Natural killer cell (primary cell): Measurements from ENCODE around the gene GPR17. TPM values are rescaled to one million over a fixed set of nuclear protein-coding genes. Genes with fewer than 3 reads are reported as not detected.

Experiments used
- ATAC-seq, 3 donors: fragments of 150-1000 bp in 2 of 3; fragments of 200-7000 bp in 1 of 3; cut with Tn5 transposase; 1 replicate in 1 of 3; 2 replicates in 2 of 3; pipeline ENCODE4 v1.10.0; 2021; ENCODE audit warnings: mild to moderate bottlenecking in 2 of 3, moderate library complexity in 2 of 3
- DNase-seq, 2 donors: peaks; one replicate each; pipeline versions ENCODE4 v3.0.0 to v3.0.0-alpha.2; 2013 to 2021; ENCODE audit warnings: mixed read lengths in 1 of 2
- H3K27ac ChIP-seq: one replicate; pipeline ENCODE4 v1.5.1; 2013; ENCODE audit warnings: mild to moderate bottlenecking, low read length
- H3K27me3 ChIP-seq: one replicate; pipeline ENCODE4 v1.6.1; 2013; ENCODE audit warnings: low read length; ENCODE audit not compliant: control insufficient read depth, insufficient read depth
- H3K36me3 ChIP-seq: one replicate; pipeline ENCODE4 v1.6.1; 2013; ENCODE audit warnings: low read length; ENCODE audit not compliant: control insufficient read depth, insufficient read depth
- H3K4me1 ChIP-seq: one replicate; pipeline ENCODE4 v1.6.1; 2013; ENCODE audit warnings: low read length; ENCODE audit not compliant: control insufficient read depth, insufficient read depth
- H3K4me3 ChIP-seq: one replicate; pipeline ENCODE4 v1.5.1; 2013; ENCODE audit warnings: low read length
- H3K9me3 ChIP-seq: one replicate; pipeline ENCODE4 v1.6.1; 2013; ENCODE audit warnings: low read length; ENCODE audit not compliant: control insufficient read depth, insufficient read depth
- H3K27ac Mint-ChIP-seq, 2 donors: one replicate each; pipeline ENCODE4 v1.8.0; 2022; ENCODE audit warnings: mild to moderate bottlenecking in 2 of 2, mixed read lengths in 2 of 2, moderate library complexity in 1 of 2
- H3K27me3 Mint-ChIP-seq, 2 donors: one replicate each; pipeline ENCODE4 v1.8.0; 2022; ENCODE audit warnings: low read depth in 2 of 2, mixed read lengths in 2 of 2
- H3K36me3 Mint-ChIP-seq: one replicate; pipeline ENCODE4 v1.8.0; 2022; ENCODE audit warnings: mixed read lengths
- H3K4me1 Mint-ChIP-seq, 2 donors: one replicate each; pipeline ENCODE4 v1.8.0; 2022; ENCODE audit warnings: mixed read lengths in 2 of 2
- H3K4me3 Mint-ChIP-seq: one replicate; pipeline ENCODE4 v1.8.0; 2022; ENCODE audit warnings: mild to moderate bottlenecking, moderate library complexity, mixed read lengths
- H3K9me3 Mint-ChIP-seq, 2 donors: one replicate each; pipeline ENCODE4 v1.8.0; 2022; ENCODE audit warnings: mixed read lengths in 2 of 2
- CTCF ChIP-seq: fragments of 200-600 bp; IDR thresholded peaks from one replicate; pipeline ENCODE4 v1.8.0; 2022; ENCODE audit warnings: antibody characterized with exemption
- WGBS: methylation state at CpG from one replicate; pipeline ENCODE4 v1.1.7; 2013; ENCODE audit warnings: missing lambda C conversion rate; ENCODE audit not compliant: insufficient coverage; 5-methylcytosine and 5-hydroxymethylcytosine counted together
- intact Hi-C: fragments of 100-400 bp; cut with micrococcal nuclease; formaldehyde crosslinking; loops from one replicate; pipeline ENCODE4 v1.14.2; 2022
- total RNA-seq, 4 donors: library from RNA; stranded (reverse); fragments of 120-200 nt in 1 of 4; gene quantifications; one replicate each; pipeline versions ENCODE4 v1.2.3 to v1.2.4, GENCODE V29; 2013 to 2022

The GPR17 gene
- total RNA-seq, 3 donors from 2014 or later (not counting 1 experiment from before 2014, with no cell fraction given), result not detected

- no peak for TF ChIP-seq CTCF
- Mint-ChIP-seq H3K4me3 (no peak overlapping the region), H3K36me3 (no peaks in the 10 kb centered on the region), H3K4me1 (no peaks in the 10 kb centered on the region), H3K27ac (no peak overlapping the region), H3K9me3 (no peaks in the 10 kb centered on the region), H3K27me3 (peaks cover 4 to 7% of the 10 kb centered on the region in 2 donors)
- DNase-seq, result no peak
- WGBS, result 69% methylated on average over 4 of the region's 4 CpGs
- intact Hi-C loops, result no loop called here
- Histone ChIP-seq H3K36me3 (no peaks in the 10 kb centered on the region), H3K27ac (no peak overlapping the region), H3K4me3 (no peak overlapping the region), H3K4me1 (no peaks in the 10 kb centered on the region), H3K9me3 (no peaks in the 10 kb centered on the region), H3K27me3 (no peaks in the 10 kb centered on the region)
- ATAC-seq, result no peak
Measured at GRCh38 chr2:127597984-127598380, 48.0 kb upstream of the GPR17 start.

GRCh38 chr2:127598711-127599110 is 47.2 kb upstream of the GPR17 start:
- 83% methylated on average over 1 of the region's 3 CpGs for WGBS
- intact Hi-C loops, result no loop called here
- ATAC-seq (no peak), DNase-seq (no peak)
- no peaks in the 10 kb centered on the region for H3K4me1 ChIP-seq
- no peaks in the 10 kb centered on the region for H3K36me3 ChIP-seq
- no peak for TF ChIP-seq CTCF
- Mint-ChIP-seq H3K4me1 (no peaks in the 10 kb centered on the region), H3K4me3 (no peak overlapping the region), H3K27me3 (peaks cover 4 to 7% of the 10 kb centered on the region in 2 donors), H3K9me3 (no peaks in the 10 kb centered on the region), H3K36me3 (no peaks in the 10 kb centered on the region), H3K27ac (no peak overlapping the region)
- no peak overlapping the region for H3K4me3 ChIP-seq
- H3K27me3 ChIP-seq, result no peaks in the 10 kb centered on the region
- H3K9me3 ChIP-seq, result no peaks in the 10 kb centered on the region
- H3K27ac ChIP-seq, result no peak overlapping the region

- no peak for TF ChIP-seq CTCF
- DNase-seq (no peak), ATAC-seq (no peak)
- no peak overlapping the region for H3K27ac ChIP-seq
- no peaks in the 10 kb centered on the region for H3K36me3 ChIP-seq
- Mint-ChIP-seq H3K27ac (no peak overlapping the region), H3K27me3 (peaks cover 4 to 7% of the 10 kb centered on the region in 2 donors), H3K4me3 (no peak overlapping the region), H3K4me1 (no peaks in the 10 kb centered on the region), H3K36me3 (no peaks in the 10 kb centered on the region), H3K9me3 (no peaks in the 10 kb centered on the region)
- H3K27me3 ChIP-seq, result no peaks in the 10 kb centered on the region
- 75% methylated on average over 1 of the region's 3 CpGs for WGBS
- no peak overlapping the region for H3K4me3 ChIP-seq
- intact Hi-C loops, result no loop called here
- H3K9me3 ChIP-seq, result no peaks in the 10 kb centered on the region
- no peaks in the 10 kb centered on the region for H3K4me1 ChIP-seq
Measured at GRCh38 chr2:127599211-127599610, 46.7 kb upstream of the GPR17 start.

GRCh38 chr2:127604986-127605385 is 41.0 kb upstream of the GPR17 start:
- no peaks in the 10 kb centered on the region for H3K36me3 Mint-ChIP-seq
- no peak for ATAC-seq
- no peak for TF ChIP-seq CTCF

More at GRCh38 chr2:127604986-127605385, 41.0 kb upstream of the GPR17 start:
- Histone ChIP-seq H3K9me3 (no peaks in the 10 kb centered on the region), H3K27ac (no peak overlapping the region), H3K36me3 (no peaks in the 10 kb centered on the region), H3K4me1 (no peaks in the 10 kb centered on the region), H3K27me3 (no peaks in the 10 kb centered on the region), H3K4me3 (no peak overlapping the region)
- no peak overlapping the region for H3K4me3 Mint-ChIP-seq
- 91% methylated on average over 8 of the region's 8 CpGs for WGBS
- DNase-seq, result no peak
- H3K27me3 Mint-ChIP-seq, result peaks cover 0 to 2% of the 10 kb centered on the region in 2 donors
- no peaks in the 10 kb centered on the region for H3K9me3 Mint-ChIP-seq
- intact Hi-C loops, result no loop called here
- H3K27ac Mint-ChIP-seq, result no peak overlapping the region
- no peaks in the 10 kb centered on the region for H3K4me1 Mint-ChIP-seq
